GM10266 (cell line): ENCODE data around the gene PRKAG2.

Source experiments
- DNase-seq: peaks from one replicate; pipeline ENCODE4 v3.0.0; 2012; ENCODE audit errors: extremely low spot score
- CTCF ChIP-seq: IDR thresholded peaks from 2 replicates; pipeline ENCODE4 v1.5.1; 2012; ENCODE audit warnings: mild to moderate bottlenecking, low read depth; ENCODE audit not compliant: control insufficient read depth, insufficient read depth; ENCODE audit errors: missing control alignments

The PRKAG2 gene

DNA sequence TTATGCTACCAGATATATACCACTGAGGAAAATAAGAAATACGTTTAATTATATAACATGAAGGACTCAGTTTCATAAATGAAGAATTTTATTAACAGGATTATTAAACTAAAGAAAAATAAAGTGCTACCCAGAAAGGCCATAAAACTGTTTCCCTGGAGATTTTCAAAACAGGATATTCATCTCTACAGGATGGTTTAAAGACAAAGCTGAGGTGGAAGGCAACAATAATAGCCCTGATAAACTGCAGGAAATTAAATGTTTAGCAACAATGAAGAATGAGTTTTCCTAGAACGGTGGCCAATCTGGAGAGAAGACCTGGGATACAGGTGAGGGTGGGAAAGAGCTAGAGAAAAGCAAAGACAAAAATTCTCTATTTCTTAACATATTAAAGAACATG is 369.1 kb downstream of the PRKAG2 start:
- DNase-seq: no peak
- no peak for TF ChIP-seq CTCF

GRCh38 chr7:151506901-151507382 is 370.0 kb downstream of the PRKAG2 start:
- TF ChIP-seq CTCF: no peak
- DNase-seq: no peak
